Smooth muscle cell (in vitro differentiated cells): ENCODE data around the gene SIRPG. TPM values are rescaled to one million over a fixed set of nuclear protein-coding genes. Genes with fewer than 3 reads are reported as not detected.

Source experiments
- DNase-seq: peaks from one replicate; lab custom pipeline; 2025; ENCODE audit not compliant: unreplicated experiment; lab: John Stamatoyannopoulos, UW
- H2AFZ ChIP-seq: fragments of 200-600 bp; sonication (generic); 2 replicates; pipeline ENCODE4 v1.6.0; 2016; ENCODE audit warnings: antibody characterized with exemption, low read depth, mild to moderate bottlenecking
- H3F3A ChIP-seq: fragments of 200-600 bp; sonication (generic); 2 replicates; pipeline ENCODE4 v1.6.0; 2017; ENCODE audit warnings: antibody characterized with exemption, low read depth
- H3K27ac ChIP-seq: fragments of 200-600 bp; sonication (generic); 2 replicates; pipeline ENCODE4 v1.5.1; 2016; ENCODE audit warnings: low read depth, mild to moderate bottlenecking
- H3K27me3 ChIP-seq: fragments of 200-600 bp; sonication (generic); 2 replicates; pipeline ENCODE4 v1.6.1; 2016; ENCODE audit warnings: low read depth, mild to moderate bottlenecking
- H3K36me3 ChIP-seq: fragments of 200-600 bp; sonication (generic); 2 replicates; pipeline ENCODE4 v1.5.1; 2016; ENCODE audit warnings: low read depth
- H3K4me1 ChIP-seq: fragments of 200-600 bp; sonication (generic); 2 replicates; pipeline ENCODE4 v1.5.1; 2016; ENCODE audit warnings: low read depth
- H3K4me2 ChIP-seq: fragments of 200-600 bp; sonication (generic); 2 replicates; pipeline ENCODE4 v1.6.0; 2016; ENCODE audit warnings: mild to moderate bottlenecking
- H3K4me3 ChIP-seq: fragments of 200-600 bp; sonication (generic); 2 replicates; pipeline ENCODE4 v1.5.1; 2016; ENCODE audit warnings: mild to moderate bottlenecking
- H3K79me2 ChIP-seq: fragments of 200-600 bp; sonication (generic); 2 replicates; pipeline ENCODE4 v1.6.0; 2016; ENCODE audit warnings: low read depth, mild to moderate bottlenecking
- H3K9ac ChIP-seq: fragments of 200-600 bp; sonication (generic); 2 replicates; pipeline ENCODE4 v1.6.0; 2016; ENCODE audit warnings: low read depth
- H3K9me3 ChIP-seq: fragments of 200-600 bp; sonication (generic); replicated peaks from 2 replicates; pipeline ENCODE4 v1.5.1; 2016; ENCODE audit warnings: low read depth
- H4K20me1 ChIP-seq: fragments of 200-600 bp; sonication (generic); 2 replicates; pipeline ENCODE4 v1.6.0; 2016; ENCODE audit warnings: low read depth
- CTCF ChIP-seq: fragments of 200-600 bp; sonication (generic); IDR thresholded peaks from 2 replicates; pipeline ENCODE4 v1.5.1; 2017; ENCODE audit warnings: borderline replicate concordance, mild to moderate bottlenecking, antibody characterized with exemption; ENCODE audit not compliant: insufficient read depth, poor library complexity, severe bottlenecking
- WGBS: methylation state at CpG from one replicate; pipeline ENCODE4 v1.1.7; 2016; ENCODE audit warnings: low lambda C conversion rate; 5-methylcytosine and 5-hydroxymethylcytosine counted together
- polyA plus RNA-seq: library from polyadenylated mRNA; unstranded; fragments of >200 nt; fragmentation: Nextera tagmentation; extraction: Ambion mirVana; gene quantifications from 2 replicates; pipeline ENCODE4 v1.2.1, GENCODE V29; 2016
- total RNA-seq: library from RNA; depleted of rRNA; stranded (reverse); fragments of >200 nt; gene quantifications from 2 replicates; pipeline ENCODE4 v1.2.3, GENCODE V29; 2014

The SIRPG gene
- total and polyA plus RNA-seq, 2 experiments from 2014 or later, result not detected

GRCh38 chr20:1667502-1668085, 10.0 kb upstream of the SIRPG start:
- 66% methylated on average over 1 of the region's 1 CpG for WGBS
- H3K27ac ChIP-seq, result no peak overlapping the region
- H3K4me3 ChIP-seq, result no peak overlapping the region
- no peak for TF ChIP-seq CTCF
- no peak overlapping the region for H2AFZ ChIP-seq
- no peak overlapping the region for H3K9ac ChIP-seq
- no peaks in the 10 kb centered on the region for H3K9me3 ChIP-seq
- no peaks in the 10 kb centered on the region for H3F3A ChIP-seq
- H3K4me1 ChIP-seq, result no peaks in the 10 kb centered on the region
- H3K79me2 ChIP-seq, result no peaks in the 10 kb centered on the region
- H3K4me2 ChIP-seq, result no peak overlapping the region
- no peaks in the 10 kb centered on the region for H3K36me3 ChIP-seq
- H3K27me3 ChIP-seq, result no peaks in the 10 kb centered on the region
- no peak for DNase-seq
- H4K20me1 ChIP-seq, result no peaks in the 10 kb centered on the region

- Histone ChIP-seq H3K27me3 (no peaks in the 10 kb centered on the region), H2AFZ (no peak overlapping the region), H3K9me3 (no peaks in the 10 kb centered on the region), H3K79me2 (no peaks in the 10 kb centered on the region), H3F3A (no peaks in the 10 kb centered on the region), H4K20me1 (no peaks in the 10 kb centered on the region), H3K9ac (no peak overlapping the region), H3K27ac (no peak overlapping the region), H3K4me1 (no peaks in the 10 kb centered on the region), H3K4me2 (no peak overlapping the region), H3K36me3 (no peaks in the 10 kb centered on the region), H3K4me3 (no peak overlapping the region)
- TF ChIP-seq CTCF, result no peak
- no peak for DNase-seq
- WGBS, result 85% methylated on average over 5 of the region's 5 CpGs
Observed at GRCh38 chr20:1666802-1667201, 9.2 kb upstream of the SIRPG start.

GRCh38 chr20:1665345-1665744, 7.8 kb upstream of the SIRPG start:
- H3K27me3 ChIP-seq, result no peaks in the 10 kb centered on the region
- H3K27ac ChIP-seq, result no peak overlapping the region
- 80% methylated on average over 3 of the region's 3 CpGs for WGBS
- H3F3A ChIP-seq, result no peaks in the 10 kb centered on the region
- H3K4me2 ChIP-seq, result no peak overlapping the region
- H3K79me2 ChIP-seq, result no peaks in the 10 kb centered on the region
- H2AFZ ChIP-seq, result no peak overlapping the region
- no peaks in the 10 kb centered on the region for H3K36me3 ChIP-seq
- no peak for TF ChIP-seq CTCF
- no peaks in the 10 kb centered on the region for H3K9me3 ChIP-seq
- H3K4me1 ChIP-seq, result no peaks in the 10 kb centered on the region
- H4K20me1 ChIP-seq, result no peaks in the 10 kb centered on the region
- no peak for DNase-seq
- no peak overlapping the region for H3K9ac ChIP-seq
- H3K4me3 ChIP-seq, result no peak overlapping the region

- H3K27me3 ChIP-seq, result no peaks in the 10 kb centered on the region
- no peak overlapping the region for H3K4me2 ChIP-seq
- no peaks in the 10 kb centered on the region for H3K79me2 ChIP-seq
- no peaks in the 10 kb centered on the region for H3K4me1 ChIP-seq
- WGBS, result 89% methylated on average over 5 of the region's 5 CpGs
- H3K9me3 ChIP-seq, result no peaks in the 10 kb centered on the region
- H3K4me3 ChIP-seq, result no peak overlapping the region
- no peak overlapping the region for H2AFZ ChIP-seq
- no peak for DNase-seq
- no peaks in the 10 kb centered on the region for H3K36me3 ChIP-seq
- TF ChIP-seq CTCF, result no peak
- no peaks in the 10 kb centered on the region for H3F3A ChIP-seq
- no peak overlapping the region for H3K9ac ChIP-seq
- H4K20me1 ChIP-seq, result no peaks in the 10 kb centered on the region
- H3K27ac ChIP-seq, result no peak overlapping the region
Observed at GRCh38 chr20:1664911-1665310, 7.3 kb upstream of the SIRPG start.
